GM20431 (cell line): Measurements from ENCODE around the gene BMP2K.
"Not testable (repeated sequence)": the region's sequence is repeated elsewhere in the genome, so short reads cannot be mapped to it uniquely, and the experiment has no call there.

Experiments
- in situ Hi-C: fragments of 300-500 bp; cut with MseI, MboI; formaldehyde crosslinking; loops from one replicate; pipeline ENCODE4 v1.15.0; 2020; ENCODE audit warnings: low sequenced_read_pairs; ENCODE audit not compliant: unreplicated experiment

BMP2K gene

DNA sequence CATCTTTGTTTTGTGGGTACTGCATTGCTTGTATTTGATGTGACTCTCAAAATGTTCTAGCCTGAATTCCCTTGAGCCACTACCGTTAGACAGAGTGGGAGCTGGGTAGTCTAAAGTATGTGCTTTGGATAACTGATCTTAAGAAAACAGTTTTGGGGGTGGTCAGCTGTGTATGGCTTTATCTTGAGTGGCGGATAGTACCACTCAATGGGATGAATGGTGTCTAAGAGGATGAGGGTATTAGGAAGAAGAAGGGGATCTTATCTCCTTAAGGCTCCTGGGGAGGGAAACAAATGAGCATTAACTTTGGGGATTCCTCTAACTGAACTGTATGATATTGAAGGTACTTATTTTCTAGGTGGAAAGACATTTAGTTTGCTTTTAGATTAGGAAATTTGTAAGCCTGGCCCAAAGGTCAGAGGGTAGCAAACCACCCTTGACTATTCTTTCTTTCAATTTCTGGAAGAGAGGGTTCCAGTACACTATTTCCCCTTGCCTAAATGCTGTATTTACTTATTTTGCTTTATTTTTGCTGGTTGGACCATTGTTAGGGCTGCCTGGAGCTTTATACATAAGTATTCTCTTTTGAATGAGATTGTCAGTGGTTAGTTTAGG is 11.3 kb downstream of the BMP2K start:
- in situ Hi-C loops = no loop called here

DNA sequence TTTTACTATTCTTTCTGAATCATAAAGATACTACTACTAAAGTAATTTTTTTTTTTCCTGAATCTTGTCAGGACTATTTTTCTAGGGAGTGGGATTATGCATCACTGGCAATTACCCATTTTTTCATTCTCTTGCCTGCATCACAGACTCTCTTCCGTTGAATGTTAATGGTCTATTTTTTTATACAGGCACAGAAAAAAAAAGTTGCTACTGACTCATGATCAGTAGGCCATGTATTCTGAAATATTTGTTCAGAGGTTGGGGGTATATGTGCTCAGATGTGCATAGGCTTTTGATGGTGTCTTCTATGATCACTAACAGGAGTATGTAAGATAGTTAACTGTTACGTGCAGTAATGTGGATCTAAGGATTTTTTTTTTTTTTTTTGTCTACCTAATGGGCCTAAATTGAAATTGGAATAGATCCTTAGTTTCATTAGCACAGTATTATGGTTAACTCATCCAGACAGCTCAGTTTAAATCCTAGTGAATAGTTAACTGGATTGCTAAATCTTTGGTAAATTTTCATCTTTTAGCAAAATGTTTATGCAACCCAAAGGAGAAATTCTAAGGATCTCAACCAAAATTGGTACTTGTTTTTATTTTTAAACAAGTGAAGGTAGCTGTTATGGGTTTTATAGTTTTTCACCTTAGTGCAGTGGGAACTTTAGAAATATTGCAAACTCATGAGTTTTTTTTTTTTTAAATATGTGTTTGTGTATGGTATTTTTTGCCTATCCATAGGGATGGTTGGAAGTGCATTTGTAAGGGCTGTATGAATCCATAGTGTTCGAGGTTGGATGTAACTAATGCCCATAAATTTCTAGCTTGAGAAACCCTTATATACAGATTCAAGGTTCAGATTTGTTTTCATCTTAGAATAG is 12.1 kb downstream of the BMP2K start:
- in situ Hi-C loops = no loop called here

DNA sequence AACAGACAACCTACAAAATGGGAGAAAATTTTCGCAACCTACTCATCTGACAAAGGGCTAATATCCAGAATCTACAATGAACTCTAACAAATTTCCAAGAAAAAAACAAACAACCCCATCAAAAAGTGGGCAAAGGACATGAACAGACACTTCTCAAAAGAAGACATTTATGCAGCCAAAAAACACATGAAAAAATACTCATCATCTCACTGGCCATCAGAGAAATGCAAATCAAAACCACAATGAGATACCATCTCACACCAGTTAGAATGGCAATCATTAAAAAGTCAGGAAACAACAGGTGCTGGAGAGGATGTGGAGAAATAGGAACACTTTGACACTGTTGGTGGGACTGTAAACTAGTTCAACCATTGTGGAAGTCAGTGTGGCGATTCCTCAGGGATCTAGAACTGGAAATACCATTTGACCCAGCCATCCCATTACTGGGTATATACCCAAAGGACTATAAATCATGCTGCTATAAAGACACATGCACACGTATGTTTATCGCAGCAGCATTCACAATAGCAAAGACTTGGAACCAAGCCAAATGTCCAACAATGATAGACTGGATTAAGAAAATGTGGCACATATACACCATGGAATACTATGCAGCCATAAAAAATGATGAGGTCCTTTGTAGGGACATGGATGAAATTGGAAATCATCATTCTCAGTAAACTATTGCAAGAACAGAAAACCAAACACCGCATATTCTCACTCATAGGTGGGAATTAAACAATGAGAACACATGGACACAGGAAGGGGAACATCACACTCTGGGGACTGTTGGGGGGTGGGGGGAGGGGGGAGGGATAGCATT is 19.7 kb downstream of the BMP2K start:
- in situ Hi-C loops = not testable (repeated sequence)

DNA sequence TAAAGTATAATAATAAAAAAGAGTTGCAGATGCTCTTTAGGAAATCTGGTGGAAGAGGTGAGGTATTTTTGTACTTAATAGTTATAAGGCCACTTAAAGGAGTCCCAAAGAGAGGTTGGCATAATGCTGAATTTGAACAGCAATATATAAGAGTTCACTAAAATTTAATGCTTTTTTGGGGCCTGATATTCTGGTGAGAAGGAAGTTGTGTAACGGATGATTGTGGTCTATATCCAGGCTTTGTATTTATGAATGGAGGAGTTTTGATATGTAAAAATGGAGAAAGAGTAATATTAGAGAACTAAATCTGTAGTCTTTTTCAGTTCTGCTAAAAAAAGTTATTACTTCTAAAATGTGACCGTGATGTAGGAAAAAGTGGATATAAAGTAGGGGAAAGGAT is 20.4 kb downstream of the BMP2K start:
- in situ Hi-C loops = no loop called here

DNA sequence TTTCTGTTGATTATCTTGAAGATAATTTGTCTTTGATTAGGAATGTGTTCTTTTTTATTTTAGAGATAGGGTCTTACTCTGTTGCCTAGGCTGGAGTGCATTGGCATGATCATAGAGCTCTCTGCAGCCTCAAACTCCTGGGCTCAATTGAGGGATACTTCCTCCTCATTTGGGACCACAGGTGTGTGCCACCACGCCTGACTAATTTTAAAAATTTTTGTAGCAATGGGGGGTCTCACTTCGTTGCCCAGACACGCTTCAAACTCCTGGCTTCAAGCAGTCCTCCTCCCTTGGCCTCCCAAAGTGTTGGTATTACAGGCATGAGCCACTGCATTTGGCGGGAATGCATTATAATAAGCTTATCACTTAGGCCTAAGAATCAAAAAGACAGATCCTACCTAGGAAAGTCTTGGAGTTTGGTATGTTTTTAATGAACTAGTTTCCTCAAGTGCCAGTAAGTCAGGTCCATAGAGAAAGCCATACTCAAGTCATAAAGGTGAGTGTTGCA is 21.7 kb downstream of the BMP2K start:
- in situ Hi-C loops = no loop called here

DNA sequence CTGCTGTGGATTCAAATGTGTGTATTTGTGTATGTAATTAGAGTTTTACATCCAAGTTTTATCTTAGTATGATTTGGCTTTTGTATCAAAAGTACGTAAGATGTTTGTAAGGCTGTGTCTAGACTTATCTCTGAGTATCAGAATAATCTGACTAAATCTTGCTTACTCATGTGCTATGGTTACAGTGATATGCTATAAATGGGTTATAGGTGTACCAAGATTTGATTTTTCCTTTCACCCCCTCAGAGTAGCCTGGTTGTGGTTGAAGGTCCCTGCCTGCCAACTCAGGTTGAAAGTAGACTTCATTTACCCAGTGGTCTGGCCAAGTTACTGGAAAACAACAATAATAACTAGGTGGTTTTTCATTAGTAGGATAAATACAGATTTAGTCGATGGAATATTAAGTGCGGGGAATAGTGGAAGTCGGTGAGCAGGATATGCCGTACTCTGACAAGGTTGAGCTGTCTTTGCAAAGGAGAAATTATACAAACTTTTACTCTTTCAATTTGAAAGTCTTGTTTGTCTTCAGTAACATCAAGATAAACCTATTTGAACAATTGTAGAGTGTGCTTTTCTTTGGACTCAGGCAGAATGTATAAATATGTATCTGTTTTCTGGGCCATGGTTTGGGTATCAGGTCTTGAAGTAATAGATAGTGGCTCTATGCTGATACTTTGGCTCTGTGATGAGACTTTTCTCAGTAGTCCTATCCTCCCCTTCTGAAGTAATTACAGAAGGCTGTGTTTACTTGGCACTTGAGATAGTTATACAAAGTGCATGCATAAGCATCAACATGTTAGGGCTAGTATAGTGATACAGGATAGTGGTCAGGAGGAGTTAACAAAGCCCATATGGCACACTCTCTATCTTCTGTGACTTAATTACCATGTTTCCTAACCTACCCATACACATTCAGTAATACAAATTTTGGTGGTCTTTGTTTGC is 23.7 kb downstream of the BMP2K start:
- in situ Hi-C loops = no loop called here

DNA sequence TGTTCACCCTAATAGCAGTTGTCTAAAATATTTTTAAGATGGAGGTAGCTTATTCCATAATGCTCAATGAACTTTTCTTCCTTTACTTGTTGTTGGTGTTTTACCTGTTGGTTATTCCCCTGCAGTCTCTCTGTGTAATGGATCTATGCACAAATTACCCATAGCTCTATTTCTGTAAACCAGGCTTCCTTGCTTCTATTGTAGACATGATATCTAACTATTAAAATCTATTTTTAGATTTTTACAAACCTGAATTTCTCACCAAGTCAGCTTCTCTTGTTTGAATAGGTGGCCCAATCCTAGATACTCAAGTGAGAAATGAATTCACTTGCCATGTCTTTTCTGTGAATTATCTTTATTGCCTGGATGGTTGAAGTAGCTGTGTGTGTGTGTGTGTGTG is 24.8 kb downstream of the BMP2K start:
- in situ Hi-C loops = no loop called here

DNA sequence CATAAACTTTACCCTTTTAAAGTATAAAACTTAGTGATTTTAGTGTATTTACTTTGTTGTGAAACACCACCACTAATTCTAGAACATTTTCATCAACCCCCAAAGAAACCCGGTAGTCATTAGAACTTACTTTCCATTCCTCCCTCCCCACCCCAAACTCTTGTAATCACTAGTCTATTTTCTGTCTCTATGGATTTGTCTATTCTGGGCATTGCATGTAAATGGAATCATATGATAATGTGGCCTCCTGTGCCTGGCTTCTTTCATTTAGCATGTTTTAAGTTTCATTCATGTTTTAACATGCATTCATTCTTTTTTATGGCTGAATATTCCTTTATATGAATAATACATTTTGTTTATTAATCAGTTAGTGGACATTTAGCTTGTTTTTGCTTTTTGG is 27.8 kb downstream of the BMP2K start:
- in situ Hi-C loops = no loop called here

DNA sequence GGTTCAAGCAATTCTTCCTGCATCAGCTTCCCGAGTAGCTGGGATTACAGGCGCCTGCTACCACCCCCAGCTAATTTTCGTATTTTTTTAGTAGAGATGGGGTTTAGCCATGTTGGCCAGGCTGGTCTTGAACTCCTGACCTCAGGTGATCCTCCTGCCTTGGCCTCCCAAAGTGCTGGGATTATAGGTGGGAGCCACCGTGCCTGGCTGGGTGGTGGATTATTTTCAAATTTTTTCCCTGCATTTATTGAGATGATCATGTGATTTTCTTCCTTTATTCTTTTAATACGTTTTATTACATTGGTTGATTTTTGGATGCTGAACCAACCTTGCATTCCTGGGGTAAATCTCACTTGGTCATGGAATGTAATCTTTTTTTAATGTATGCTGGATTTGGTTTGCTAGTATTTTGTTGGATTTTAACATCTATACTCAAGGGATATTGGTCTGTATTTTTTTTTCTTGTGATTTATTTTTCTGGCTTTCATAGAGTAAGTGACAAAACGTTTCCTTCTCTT is 30.9 kb downstream of the BMP2K start:
- in situ Hi-C loops = no loop called here

DNA sequence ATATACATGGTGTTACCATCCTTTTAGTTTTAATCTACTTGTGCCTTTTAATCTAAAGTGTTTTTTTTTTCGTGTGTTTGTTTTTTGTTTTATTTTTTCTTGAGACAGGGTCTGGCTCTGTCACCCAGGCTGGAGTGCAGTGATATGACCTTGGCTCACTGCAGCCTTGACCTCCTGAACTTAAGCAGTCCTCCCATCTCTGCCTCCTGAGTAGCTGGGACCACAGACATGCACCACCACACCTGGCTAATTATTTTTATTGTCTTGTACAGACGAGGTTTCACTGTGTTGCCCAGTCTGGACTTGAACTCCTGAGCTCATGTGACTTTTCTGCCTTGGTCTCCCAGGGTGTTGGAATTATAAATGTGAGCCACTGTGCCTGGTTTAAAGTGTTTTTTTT is 33.1 kb downstream of the BMP2K start:
- in situ Hi-C loops = no loop called here

DNA sequence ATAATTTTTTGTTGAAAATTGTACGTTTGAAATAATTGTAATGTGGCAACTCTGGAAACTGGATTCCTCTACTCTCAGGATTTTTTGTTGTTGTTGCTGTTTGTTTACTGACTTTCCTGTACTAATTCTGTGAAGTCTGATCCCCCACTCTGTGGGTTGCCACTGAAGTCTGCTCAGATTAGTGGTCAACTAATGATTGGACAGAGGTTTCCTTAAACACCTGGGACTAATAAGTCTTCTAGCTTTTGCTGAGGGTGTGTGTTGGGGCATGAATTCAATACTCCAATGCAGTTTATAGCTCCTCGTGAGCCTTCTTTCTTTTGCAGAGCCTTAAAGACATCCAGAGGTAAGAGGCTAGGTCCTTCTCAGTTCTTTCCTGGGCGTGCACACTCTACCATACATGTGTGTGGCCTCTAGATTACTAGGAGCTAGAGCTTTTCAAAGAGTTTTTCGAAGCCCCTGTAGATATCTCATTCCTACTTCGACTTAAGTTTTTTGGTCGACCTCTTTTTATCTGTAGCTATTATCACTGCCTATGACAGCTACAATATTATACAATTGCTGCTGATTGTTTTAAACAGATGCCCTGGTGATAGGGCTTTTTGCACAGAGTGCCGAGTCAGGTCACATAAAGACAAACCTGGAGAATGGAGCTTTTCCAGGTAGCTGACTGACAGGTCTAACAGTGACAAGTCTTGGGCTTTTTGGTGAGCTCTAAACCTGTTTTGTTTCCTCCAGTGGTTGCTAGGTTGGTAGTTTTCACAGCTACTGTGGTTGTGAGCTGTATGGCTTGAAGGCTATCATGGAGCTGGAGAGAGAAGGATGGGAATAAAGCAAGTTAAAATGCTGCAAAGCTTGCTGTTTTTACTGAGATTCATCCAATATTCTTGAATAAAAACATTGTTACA is 34.0 kb downstream of the BMP2K start:
- in situ Hi-C loops = no loop called here

DNA sequence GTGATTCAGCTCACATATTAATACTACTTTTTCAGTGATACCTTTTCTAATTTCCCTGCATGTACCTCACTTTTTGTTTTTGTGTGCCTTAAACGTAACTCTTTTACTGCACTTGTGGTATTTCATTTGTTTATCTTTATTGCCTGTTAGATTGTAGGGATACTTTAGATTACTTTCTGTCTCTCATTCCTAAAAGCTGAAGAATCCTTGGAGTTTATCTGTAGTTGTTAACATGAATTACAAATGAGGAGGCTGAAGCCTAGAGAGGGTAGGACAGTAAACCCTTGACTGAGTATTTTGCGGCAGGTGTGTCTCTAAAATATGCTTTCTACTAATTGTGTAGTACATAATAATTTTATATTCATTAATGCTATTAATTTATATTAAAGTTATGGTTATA is 34.9 kb downstream of the BMP2K start:
- in situ Hi-C loops = no loop called here

DNA sequence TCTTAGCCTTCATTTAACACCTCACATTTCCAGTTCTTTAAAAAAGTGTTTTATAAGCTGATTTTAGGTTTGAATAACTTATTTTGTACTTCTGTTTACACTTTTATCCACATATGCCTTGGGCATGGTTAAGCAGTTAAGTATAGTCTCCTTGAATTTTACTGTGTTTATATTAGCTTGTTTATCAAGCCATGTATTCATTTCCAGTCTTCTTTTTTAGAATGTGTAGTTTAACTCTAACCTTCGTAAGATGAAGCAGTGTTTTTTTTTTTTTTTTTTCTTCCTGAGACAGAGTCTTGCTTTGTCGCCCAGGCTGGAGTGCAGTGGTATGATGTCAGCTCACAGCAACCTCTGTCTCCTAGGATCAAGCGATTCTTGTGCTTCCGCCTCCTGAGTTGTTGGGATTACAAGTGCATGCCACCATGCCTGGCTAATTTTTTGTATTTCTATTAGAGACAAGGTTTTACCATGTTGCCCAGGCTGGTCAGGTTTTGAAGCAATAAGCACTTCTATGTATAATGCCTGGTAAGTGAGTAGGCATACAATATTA is 42.5 kb downstream of the BMP2K start:
- in situ Hi-C loops = no loop called here

DNA sequence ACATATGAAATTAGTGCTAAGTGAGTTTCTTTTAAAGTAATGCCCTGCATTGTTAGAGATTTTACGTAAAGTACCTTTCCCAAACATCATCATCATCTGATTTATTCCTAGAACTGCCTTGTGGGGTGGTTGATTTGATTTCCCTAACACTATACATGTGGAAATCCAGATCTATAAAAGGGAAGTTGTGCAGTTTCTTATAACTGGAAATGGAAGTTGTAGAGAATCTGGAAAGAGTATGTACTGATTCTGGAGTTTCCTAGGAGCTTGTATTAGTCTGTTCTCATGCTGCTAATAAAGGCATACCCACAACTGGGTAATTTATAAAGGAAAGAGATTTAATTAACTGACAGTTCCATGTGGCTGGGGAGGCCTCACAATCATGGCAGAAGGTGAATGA is 47.9 kb downstream of the BMP2K start:
- in situ Hi-C loops = no loop called here

DNA sequence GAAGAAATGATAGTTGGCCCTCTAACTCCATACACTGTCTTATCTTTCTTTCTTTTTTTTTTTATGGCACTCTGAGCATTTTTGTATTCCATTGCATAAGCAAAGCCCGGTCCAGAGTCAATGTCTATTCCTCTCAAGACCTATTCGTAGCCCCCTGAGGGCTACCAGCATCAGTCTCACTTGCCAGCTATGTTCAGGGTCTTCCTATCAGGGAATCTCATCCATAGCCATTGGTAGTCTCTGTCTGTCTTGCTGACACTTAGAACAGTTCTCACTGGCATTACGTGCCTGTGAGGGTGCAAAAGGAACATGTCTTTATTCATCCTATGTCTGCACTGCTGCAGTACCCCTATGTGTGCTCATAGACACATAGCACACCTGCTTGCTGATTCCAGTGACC is 51.0 kb downstream of the BMP2K start:
- in situ Hi-C loops = no loop called here

DNA sequence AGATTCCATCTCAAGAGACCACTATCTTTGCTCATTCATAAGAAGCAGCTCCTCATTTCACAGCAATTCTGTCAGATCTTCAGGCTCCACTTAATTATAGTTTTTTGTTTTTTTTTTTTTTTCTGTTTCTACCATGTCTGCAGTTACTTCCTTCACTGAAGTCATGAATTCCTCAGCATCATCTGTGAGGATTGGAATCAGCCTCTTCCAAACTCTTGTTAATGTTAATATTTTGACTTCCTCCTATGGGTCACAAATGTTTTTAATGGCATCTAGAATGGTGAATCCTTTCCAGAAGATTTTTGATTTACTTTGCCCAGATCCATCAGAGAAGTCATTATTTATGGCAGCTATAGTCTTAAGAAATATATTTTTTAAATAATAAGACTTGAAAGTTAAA is 53.1 kb downstream of the BMP2K start:
- in situ Hi-C loops = no loop called here

DNA sequence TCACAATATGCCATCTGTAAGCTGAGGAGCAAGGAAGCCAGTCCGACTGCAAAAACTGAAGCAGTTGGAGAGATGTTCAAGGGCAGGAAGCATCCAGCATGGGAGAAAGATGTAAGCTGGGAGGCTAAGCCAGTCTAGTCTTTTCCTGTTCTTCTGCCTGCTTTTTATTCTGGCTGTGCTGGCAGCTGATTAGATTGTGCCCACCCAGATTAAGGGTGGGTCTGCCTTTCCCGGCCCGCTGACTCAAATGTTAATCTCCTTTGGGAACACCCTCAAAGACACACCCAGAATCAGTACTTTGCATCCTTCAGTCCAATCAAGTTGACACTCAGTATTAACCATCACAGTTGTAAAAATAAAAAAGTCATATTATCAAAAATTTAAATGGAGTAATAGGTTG is 63.5 kb downstream of the BMP2K start:
- in situ Hi-C loops = not testable (repeated sequence)

DNA sequence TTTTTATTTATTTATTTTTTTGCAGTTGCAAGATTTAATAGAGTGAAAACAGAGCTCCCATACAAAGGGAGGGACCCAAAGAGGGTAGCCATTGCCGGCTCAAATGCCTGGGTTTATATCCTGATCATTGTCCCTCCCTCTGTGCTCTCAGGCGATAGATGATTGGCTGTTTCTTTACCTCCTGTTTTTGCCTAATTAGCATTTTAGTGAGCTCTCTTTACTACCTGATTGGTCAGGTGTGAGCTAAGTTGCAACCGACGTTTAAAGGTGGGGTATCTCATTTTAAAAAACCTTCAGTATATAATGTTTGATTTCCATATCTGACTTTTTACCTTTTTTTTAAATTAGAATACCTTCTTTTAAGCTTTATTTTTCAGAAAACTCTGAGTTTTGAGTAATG is 64.1 kb downstream of the BMP2K start:
- in situ Hi-C loops = not testable (repeated sequence)
